Measurements from ENCODE around the gene SDK2. TPM values are rescaled to one million over a fixed set of nuclear protein-coding genes. Genes with fewer than 3 reads are reported as not detected.

SDK2 gene
- total and polyA plus RNA-seq, 9 of the 15 experiments (the other 6 are each of a cell fraction or from before 2014, with no cell fraction given) = 0.04 TPM; not detected in 8

DNA sequence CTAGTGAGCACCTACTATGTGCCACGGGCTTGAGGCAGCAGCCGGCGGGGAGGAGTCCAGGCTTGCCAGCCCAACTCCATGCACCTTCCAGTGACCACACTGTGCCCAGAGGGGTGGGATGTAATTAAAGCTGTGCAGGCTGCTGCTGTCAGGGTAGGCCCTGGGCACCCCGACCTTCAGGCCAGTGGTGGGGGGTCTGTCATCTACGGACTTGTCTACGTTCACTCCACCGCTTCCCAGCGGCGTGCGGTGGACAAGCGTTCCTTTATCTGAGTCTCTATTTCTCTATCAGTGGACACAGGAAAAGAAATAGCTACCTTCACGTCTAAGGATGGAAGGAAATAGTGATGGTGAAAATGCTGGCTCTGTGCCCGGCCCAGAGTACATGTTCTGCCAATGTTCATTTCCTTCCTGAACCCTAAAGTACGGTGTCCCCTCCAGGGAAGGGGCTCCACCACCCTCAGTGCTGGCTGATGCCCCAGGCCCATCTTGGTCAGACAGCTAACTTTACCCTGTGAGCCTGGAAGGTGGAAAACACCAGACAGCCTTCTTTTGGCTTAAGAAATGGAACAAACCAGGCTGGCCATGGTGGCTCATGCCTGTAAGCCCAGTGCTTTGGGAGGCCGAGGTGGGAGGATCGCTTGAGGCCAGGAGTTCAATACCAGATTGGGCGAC lies 135.2 kb downstream of the SDK2 start:
- 2% methylated on average over 14 of the region's 17 CpGs for WGBS (ENCODE audit: insufficient coverage, low coverage, missing lambda C conversion rate)
- Histone ChIP-seq H3K27ac (ENCODE audit: extremely low read depth, low read depth, low read length) (no peak overlapping the region), H3K9me3 (replicated peaks; ENCODE audit: control insufficient read depth, insufficient read depth, low read depth, low read length) (no peaks in the 10 kb centered on the region), H2AFZ (ENCODE audit: low read depth, low read length) (no peak overlapping the region), H3K4me2 (ENCODE audit: insufficient read depth, low read length) (no peak overlapping the region), H3K79me2 (ENCODE audit: control insufficient read depth, insufficient read depth, low read length) (no peaks in the 10 kb centered on the region), H3K9me1 (ENCODE audit: control insufficient read depth, insufficient read depth, low read length) (no peaks in the 10 kb centered on the region), H3K4me3 (no peak overlapping the region), H4K20me1 (replicated peaks; ENCODE audit: control insufficient read depth, insufficient read depth, low read length) (no peaks in the 10 kb centered on the region; the same call in 1 of the 2 replicates), H3K4me1 (replicated peaks in 1 of 2; ENCODE audit: control insufficient read depth in 2 of 2, insufficient read depth in 2 of 2, low read length in 2 of 2) (no peaks in the 10 kb centered on the region), H3K27me3 (ENCODE audit: control insufficient read depth in 2 of 2, insufficient read depth in 2 of 2, low read length in 2 of 2) (peaks cover 0 to 8% of the 10 kb centered on the region in 2 experiments; a peak in 3 of 5 replicates), H3K9ac (ENCODE audit: insufficient read depth in 1 of 2, low read depth in 2 of 2, low read length in 2 of 2) (no peak overlapping the region), H3K36me3 (ENCODE audit: control insufficient read depth, insufficient read depth, low read length) (no peaks in the 10 kb centered on the region)
- ATAC-seq (no peak), DNase-seq (ENCODE audit: extremely low read depth in 1 of 4, low spot score in 3 of 4) (no peak), FAIRE-seq (no peak)
- no TSS peak for BruUV-seq (replicated peaks)
- TF ChIP-seq, protein P1, sequence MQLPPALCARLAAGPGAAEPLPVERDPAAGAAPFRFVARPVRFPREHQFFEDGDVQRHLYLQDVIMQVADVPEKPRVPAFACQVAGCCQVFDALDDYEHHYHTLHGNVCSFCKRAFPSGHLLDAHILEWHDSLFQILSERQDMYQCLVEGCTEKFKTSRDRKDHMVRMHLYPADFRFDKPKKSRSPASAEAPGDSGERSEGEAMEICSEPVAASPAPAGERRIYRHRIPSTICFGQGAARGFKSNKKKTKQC (CRISPR knock-in tag; IDR thresholded peaks at IDR 0.05) = no peak
- TF ChIP-seq CSDE1 (IDR thresholded peaks at IDR 0.05) = no peak
- no peak for TF ChIP-seq BRF1 (IDR thresholded peaks at IDR 0.05; ENCODE audit: borderline replicate concordance, extremely low read depth, insufficient read length)
- no peak for TF ChIP-seq EHMT2 (IDR thresholded peaks at IDR 0.05)
- ChIA-PET CTCF (ENCODE audit: low intra/inter-chr PET ratio) (no interaction called here), POLR2A (interaction anchor here (0.7 kb wide), 1 partner anchor 12 kb away, joined by 4 read pairs; no protein-coding TSS in a partner anchor)
- intact Hi-C loops (cut with micrococcal nuclease) = no loop called here
- in situ Hi-C loops (cut with MboI) = no loop called here

Data from K562 (cell line).